Central memory CD8-positive, alpha-beta T cell (primary cell): ENCODE results near the gene ATF6B.
A peak's percentile ranks its signal among the peaks of the same experiment; 100 is the strongest.
"Not testable (repeated sequence)": the region's sequence is repeated elsewhere in the genome, so short reads cannot be mapped to it uniquely, and the experiment has no call there.

Experiments used
- ATAC-seq: fragments of 150-1000 bp; cut with Tn5 transposase; replicated peaks from 2 replicates; pipeline ENCODE4 v1.10.0; 2022; ENCODE audit warnings: mild to moderate bottlenecking, moderate FRiP score, moderate number of reproducible peaks; ENCODE audit not compliant: poor library complexity, severe bottlenecking; ENCODE audit errors: extremely low read depth
- DNase-seq, 2 donors: peaks; one replicate each; pipeline ENCODE4 v3.0.0; 2021; ENCODE audit warnings: low spot score in 2 of 2
- H3K27ac Mint-ChIP-seq: one replicate; pipeline ENCODE4 v1.8.0; 2022; ENCODE audit warnings: low read depth, mild to moderate bottlenecking, moderate library complexity, mixed read lengths
- H3K27me3 Mint-ChIP-seq: one replicate; pipeline ENCODE4 v1.8.0; 2022; ENCODE audit warnings: mixed read lengths
- H3K36me3 Mint-ChIP-seq: one replicate; pipeline ENCODE4 v1.8.0; 2022; ENCODE audit warnings: mild to moderate bottlenecking, moderate library complexity, mixed read lengths; ENCODE audit not compliant: insufficient read depth
- H3K4me1 Mint-ChIP-seq: one replicate; pipeline ENCODE4 v1.8.0; 2022; ENCODE audit warnings: mixed read lengths
- H3K4me3 Mint-ChIP-seq: one replicate; pipeline ENCODE4 v1.8.0; 2022; ENCODE audit warnings: mild to moderate bottlenecking, moderate library complexity, mixed read lengths
- H3K9me3 Mint-ChIP-seq: one replicate; pipeline ENCODE4 v1.8.0; 2022; ENCODE audit warnings: mixed read lengths

The ATF6B gene

DNA sequence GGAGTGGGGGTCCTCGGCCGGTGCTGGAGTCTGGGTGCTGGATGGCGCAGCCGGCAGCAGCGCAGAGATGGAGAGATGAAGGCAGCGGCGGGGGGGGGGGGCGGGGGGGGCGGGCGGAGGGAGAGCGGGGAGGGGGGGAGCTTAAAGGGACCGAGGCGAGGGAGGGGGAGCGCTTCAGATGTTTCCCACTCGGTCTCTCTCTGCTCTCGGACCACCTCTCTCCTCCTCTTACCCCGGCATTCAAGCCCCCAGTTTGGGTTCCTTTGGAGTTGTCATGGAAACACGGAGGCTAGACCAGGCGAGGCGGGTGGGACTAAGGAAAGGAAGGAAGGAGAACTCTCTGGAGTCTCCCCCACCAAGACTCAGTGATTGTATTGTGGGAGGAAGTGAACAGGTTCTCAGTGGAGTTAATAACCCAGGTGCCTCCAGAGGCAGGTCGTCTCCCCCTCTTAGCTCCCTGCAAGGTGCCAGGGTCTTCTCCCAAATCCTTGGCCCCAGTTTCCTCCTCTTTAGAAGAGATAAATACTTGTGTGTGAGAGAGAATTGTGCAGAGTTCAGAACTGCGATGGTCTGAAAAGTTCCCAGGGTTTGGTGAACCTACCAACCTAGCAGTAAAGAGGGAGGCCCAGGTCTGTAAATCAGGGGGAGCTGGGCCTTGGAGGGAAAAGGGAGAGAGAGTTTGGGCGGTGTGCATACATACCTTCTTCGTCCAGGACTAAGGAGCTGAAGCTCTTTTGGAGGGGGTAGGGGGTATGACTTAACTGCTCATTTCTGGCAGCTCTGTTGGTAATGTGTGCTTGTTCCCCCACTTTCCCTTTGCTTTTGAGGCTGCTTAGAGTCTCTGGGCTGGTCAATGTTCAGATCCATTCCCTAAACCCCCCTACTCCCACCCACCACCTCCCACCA lies 24.1 kb upstream of the ATF6B start, which contains the start of gene PRRT1:
Gene PRRT1, minus strand, starts transcription at position 77 of the 906 bp plus-strand sequence. CDS start 112 bp downstream, outside the sequence.
- peak within 1 kb of the TSS; percentile 87 for H3K4me3 Mint-ChIP-seq

DNA sequence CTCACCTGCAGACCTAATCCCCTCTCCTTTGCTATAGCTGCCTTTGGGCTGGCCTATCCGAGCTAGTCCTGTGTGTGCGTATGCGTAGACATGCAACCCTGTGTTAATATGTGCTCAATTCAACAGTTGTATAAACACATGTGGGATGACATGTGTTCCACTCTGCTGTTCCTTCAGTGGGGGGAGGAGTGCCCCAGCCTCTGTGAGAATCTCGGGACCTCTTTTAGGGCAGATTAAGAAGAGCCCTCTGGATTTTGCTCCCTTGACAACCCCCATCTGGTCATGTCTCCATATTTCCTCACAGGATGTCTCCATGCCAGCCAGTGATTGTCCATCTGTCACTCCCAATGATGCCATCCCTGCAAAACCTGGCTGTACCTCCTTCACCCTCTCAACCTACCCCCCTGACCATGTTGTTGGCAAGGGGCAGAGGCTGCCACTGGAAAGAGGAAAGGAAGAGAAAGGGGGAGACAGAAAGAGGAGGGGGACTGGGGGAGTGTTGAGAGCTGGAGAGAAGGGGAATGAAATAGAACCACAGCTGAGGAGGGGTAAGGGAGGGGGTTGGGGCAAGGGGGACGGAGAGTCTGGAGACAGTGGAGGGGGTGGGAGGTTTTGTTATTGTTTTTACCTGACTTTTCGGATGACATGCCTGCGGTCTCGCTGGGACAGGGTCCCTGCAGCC lies 23.3 kb upstream of the ATF6B start:
- DNase-seq (no peak), ATAC-seq (no peak)
- H3K4me3 Mint-ChIP-seq, result peak overlapping the region; percentile 5
- peaks cover 68% of the 10 kb centered on the region for H3K4me1 Mint-ChIP-seq
- no peak overlapping the region for H3K27ac Mint-ChIP-seq
- no peaks in the 10 kb centered on the region for H3K9me3 Mint-ChIP-seq
- H3K36me3 Mint-ChIP-seq, result peaks cover 12% of the 10 kb centered on the region
- peaks cover 50% of the 10 kb centered on the region for H3K27me3 Mint-ChIP-seq

More for the DNA sequence above, 24.1 kb upstream of the ATF6B start, which contains the start of gene PRRT1:
- Mint-ChIP-seq H3K27ac (peak within 1 kb of the TSS; percentile 83), H3K27me3 (peaks cover 42% of the 10 kb centered on the region), H3K4me1 (peaks cover 68% of the 10 kb centered on the region), H3K9me3 (no peaks in the 10 kb centered on the region), H3K36me3 (peaks cover 12% of the 10 kb centered on the region)
- DNase-seq, result no peak
- ATAC-seq, result no peak

DNA sequence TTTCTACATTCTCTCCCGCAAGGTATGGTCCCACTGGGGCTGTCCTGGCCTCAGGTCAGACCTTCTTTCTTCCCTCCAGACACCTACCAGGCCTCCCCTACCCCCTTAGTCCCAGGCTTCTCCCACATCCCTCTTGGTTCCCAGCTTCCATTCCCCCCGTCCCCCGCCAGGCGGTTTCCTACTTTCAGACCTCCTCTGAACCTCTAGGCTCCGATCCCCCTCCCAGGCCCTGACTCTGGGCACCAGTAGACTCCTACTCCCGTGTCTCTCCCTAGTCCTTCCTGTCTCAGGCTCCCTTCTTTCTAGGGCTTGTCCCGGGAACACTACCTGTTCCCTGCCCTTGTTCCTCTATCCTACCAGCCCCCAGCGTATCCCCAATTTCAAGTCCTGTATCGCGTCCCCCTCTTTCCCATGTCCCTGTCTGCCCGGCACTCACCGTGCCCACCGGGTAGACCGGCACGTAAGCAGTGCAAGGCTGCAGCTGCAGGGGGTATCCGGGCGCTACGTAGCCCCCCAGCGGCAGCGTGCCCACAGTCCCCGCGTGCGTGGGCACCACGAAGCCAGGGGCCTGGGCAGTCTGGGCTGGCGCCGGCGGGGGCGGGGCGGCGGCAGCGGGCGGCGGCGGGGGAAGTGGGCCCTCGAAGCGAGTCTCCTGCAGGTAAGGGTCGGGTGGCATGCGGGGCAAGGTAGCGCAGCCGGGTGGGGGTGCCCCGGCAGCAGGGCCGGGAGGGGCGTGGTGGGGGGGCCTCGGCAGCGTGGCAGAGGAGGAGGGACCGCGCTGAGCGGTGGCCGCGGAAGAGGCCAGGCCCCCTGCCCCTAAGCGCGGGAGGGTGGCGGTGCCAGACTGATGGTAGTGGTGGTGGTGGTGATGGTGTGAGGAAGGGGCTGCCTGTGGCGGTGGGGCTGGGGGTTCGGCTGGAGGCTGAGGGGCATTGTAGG lies 22.2 kb upstream of the ATF6B start:
- no peak for DNase-seq
- no peak for ATAC-seq
- peaks cover 58% of the 10 kb centered on the region for H3K27me3 Mint-ChIP-seq
- H3K9me3 Mint-ChIP-seq, result no peaks in the 10 kb centered on the region
- H3K36me3 Mint-ChIP-seq, result peaks cover 12% of the 10 kb centered on the region
- H3K27ac Mint-ChIP-seq, result no peak overlapping the region
- no peak overlapping the region for H3K4me3 Mint-ChIP-seq
- H3K4me1 Mint-ChIP-seq, result peaks cover 62% of the 10 kb centered on the region

DNA sequence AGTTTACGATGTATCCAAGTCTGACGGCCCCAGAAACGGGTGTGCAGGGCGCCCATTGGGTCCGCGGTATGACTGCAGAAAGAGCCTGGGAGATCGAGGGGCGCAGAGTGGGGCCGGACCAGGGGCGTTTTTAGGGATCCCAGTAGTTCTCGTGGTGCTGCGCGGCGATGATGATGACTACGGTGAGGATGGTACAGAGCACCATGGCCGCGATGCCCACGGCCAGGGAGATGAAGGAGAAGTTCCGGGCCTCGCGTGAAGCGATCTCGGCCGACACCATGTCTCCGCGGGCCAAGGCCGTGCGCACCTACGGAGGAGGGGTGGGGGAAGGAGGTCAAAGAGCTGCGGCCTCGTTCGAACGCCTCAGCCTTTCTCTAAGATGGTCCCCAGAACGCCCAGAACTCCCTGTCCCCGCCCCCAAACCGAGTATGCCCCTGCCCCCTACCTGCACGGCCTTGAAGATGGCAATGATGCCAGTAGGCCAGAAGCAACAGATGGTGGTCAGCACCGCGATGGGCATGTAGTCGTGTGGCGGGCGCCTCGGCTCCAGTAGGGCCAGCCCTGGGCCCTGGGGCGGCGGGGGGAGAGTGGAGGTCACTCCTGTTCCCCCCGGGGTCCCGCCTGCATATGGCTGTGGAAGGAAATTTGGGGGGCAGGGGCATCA lies 21.2 kb upstream of the ATF6B start:
- Mint-ChIP-seq H3K4me1 (peaks cover 52% of the 10 kb centered on the region), H3K36me3 (peaks cover 9% of the 10 kb centered on the region), H3K4me3 (peak overlapping the region; percentile 76), H3K9me3 (no peaks in the 10 kb centered on the region), H3K27me3 (peaks cover 58% of the 10 kb centered on the region), H3K27ac (peak overlapping the region; percentile 82)
- no peak for DNase-seq
- ATAC-seq, result no peak

DNA sequence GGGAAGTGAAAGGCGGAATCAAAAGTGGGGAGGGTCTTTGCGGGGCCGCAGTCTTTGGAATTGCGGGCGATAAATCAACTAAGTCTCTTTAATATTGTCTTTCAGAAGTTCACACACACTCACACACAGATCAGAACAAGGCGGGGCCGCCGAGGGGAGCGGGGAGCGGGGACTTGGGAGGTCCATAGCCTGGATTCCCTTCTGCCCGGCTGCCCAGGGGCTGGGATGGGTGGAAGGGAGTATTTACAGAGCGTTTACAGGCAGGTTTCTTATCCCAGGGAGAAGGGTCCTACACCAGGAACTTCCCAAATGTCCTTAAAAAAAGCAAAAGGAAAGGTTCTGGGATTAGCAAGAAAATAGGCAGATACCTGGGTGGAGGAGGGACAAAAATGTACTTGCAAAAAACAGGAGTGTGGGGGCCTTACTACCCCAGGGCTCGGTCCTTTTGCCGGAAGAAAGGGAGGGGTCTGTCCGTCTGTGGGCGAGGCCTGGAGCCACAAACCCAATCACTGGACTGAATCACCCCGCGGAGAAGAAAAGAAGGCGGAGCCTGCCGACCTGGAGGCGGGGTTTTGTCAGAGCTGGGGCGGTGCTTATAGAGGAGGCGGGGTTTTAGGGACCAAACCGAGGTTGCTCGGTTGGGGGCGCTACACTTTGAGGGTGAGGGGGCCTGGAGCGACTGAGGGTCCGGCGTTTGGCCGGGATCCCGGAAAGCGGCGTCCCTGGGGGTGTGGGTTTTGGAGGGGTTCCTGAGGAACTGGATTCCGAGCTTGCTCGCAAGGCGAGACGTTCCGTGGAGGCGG lies 20.4 kb upstream of the ATF6B start:
- Mint-ChIP-seq H3K36me3 (peaks cover 5% of the 10 kb centered on the region), H3K27me3 (peaks cover 58% of the 10 kb centered on the region), H3K4me1 (peaks cover 45% of the 10 kb centered on the region), H3K27ac (peak overlapping the region; percentile 82), H3K4me3 (peak overlapping the region; percentile 76), H3K9me3 (no peaks in the 10 kb centered on the region)
- DNase-seq (peak; percentile 54 to 59), ATAC-seq (peak; percentile 55)

DNA sequence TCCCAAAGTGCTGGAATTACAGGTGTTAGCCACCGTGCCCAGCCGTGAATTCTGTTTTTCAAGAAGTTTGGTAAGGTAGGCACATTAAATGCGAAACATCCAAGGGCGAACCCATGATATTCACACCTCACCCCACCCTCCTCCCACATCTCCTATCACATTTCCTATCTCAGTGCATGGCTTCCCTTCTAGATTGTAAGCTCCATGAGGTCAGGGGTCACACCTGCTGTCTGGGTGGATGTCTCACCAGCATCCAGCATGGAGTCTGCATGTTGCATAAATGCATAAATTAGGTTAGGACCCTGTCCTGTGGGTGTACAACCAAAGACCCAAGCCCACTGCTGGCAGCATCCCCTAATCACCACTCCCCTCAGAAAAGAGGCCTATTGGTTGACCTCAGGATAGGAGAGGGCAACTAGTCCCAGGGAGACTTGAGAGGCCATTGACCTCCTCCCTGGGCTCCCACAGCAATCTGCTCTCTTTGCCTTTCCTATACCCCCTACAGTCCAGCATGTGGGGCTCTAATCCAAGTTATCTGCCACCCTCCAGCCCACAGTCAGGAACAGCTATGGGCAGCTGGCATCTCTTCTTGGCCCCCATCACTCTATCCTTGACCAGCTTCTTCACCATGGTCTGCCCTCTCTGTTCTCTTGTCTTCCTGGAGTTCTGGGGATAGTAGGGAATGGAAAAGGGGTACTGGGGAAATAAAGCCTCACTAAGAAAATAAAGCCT lies 19.5 kb upstream of the ATF6B start:
- peaks cover 58% of the 10 kb centered on the region for H3K27me3 Mint-ChIP-seq
- peaks cover 5% of the 10 kb centered on the region for H3K36me3 Mint-ChIP-seq
- no peak for ATAC-seq
- no peaks in the 10 kb centered on the region for H3K9me3 Mint-ChIP-seq
- H3K4me3 Mint-ChIP-seq, result no peak overlapping the region
- no peak for DNase-seq
- peaks cover 37% of the 10 kb centered on the region for H3K4me1 Mint-ChIP-seq
- H3K27ac Mint-ChIP-seq, result no peak overlapping the region

DNA sequence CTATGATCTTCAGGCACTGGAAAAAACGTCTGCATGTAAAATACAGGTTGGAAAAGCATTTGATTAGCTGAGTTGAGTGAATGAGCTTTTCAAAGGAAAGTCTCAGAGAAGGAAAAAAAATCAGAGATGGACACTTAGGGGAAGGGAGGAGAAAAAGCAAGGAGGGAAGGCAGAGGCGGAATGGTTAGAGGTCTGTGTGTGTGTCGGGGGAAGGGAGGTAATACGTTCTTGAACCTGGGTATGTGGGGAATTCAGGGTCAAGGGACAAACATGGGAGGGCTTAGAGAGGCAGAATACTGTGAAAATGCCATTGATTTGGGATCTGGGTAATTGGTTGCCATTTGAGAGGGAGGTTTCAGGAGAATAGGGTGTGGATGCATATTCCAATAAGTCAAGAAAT lies 18.6 kb upstream of the ATF6B start:
- Mint-ChIP-seq H3K36me3 (peaks cover 5% of the 10 kb centered on the region), H3K27me3 (peaks cover 63% of the 10 kb centered on the region), H3K27ac (no peak overlapping the region), H3K9me3 (no peaks in the 10 kb centered on the region), H3K4me1 (peaks cover 30% of the 10 kb centered on the region), H3K4me3 (no peak overlapping the region)
- ATAC-seq (no peak), DNase-seq (no peak)

DNA sequence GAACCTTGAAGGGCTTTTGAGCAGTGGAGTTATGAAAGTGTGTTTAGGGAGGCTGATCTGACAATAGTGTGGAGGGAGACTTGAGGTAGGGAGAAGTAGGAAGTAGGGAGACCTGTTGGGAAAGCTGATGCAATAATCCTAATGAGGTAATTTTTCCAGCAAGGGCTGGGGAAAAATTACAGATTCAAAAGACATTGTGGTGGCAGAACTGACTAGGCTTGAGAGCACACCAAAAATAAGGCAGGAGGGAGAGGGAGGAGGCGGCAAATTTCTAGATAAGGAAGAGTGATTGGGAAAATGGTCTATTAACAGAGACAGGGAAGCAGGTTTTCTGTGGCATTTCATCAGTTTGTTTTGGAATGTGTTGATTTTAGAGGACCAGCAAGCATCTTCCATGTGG lies 18.2 kb upstream of the ATF6B start:
- H3K4me1 Mint-ChIP-seq, result peaks cover 26% of the 10 kb centered on the region
- H3K4me3 Mint-ChIP-seq, result no peak overlapping the region
- ATAC-seq, result no peak
- DNase-seq, result no peak
- H3K36me3 Mint-ChIP-seq, result peaks cover 5% of the 10 kb centered on the region
- no peaks in the 10 kb centered on the region for H3K9me3 Mint-ChIP-seq
- no peak overlapping the region for H3K27ac Mint-ChIP-seq
- peaks cover 64% of the 10 kb centered on the region for H3K27me3 Mint-ChIP-seq

DNA sequence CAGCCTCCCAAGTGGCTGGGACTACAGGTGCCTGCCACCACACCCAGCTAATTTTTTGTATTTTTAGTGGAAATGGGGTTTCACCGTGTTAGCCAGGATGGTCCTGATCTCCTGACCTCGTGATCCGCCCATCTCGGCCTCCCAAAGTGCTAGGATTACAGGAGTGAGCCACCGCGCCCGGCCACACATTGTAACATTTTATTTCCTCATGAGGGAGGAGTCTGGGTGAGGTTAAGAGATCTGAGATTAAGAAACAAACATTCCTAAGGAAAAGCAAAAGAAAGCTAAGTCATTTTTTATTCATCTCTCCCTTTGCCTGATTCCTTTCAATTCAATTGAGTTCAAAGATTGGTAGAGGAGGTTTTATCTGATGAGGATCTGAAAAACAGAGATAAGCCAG lies 16.2 kb upstream of the ATF6B start:
- H3K27ac Mint-ChIP-seq, H3K36me3 Mint-ChIP-seq, H3K9me3 Mint-ChIP-seq, H3K4me3 Mint-ChIP-seq, ATAC-seq, DNase-seq: not testable (repeated sequence)
- peaks cover 20% of the 10 kb centered on the region for H3K4me1 Mint-ChIP-seq
- H3K27me3 Mint-ChIP-seq, result peaks cover 43% of the 10 kb centered on the region

DNA sequence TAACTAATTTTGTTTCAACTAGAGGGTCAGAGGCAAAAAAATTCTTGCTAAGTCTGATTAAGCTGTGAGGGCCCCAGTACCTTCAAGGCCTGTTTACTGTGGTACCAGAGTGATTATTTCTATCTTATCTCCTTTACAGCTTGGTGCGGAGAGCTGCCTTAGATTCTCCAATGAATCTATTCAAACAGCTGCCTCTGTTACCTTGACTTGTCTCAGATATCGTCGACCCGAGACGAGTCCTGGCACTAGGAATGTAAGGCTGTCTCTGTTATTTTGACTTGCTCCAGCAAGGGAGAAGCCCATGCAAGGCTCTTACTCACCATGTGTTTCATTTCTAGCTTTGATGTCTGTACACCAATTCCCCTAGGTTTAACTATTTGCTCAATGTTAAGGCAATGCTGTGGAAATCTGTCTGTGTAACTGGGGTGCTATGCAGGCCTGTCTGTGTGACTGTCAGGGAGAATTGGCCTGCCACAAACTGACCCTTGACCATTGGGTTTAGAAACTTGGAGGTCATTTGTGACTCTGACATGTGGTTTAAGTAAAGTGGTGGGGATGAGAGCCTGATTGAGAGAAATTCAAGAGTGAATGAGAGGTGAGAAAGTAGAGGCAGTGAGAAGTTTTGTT lies 12.5 kb upstream of the ATF6B start:
- ATAC-seq (no peak), DNase-seq (no peak)
- H3K27me3 Mint-ChIP-seq, result peaks cover 9% of the 10 kb centered on the region
- H3K27ac Mint-ChIP-seq, result no peak overlapping the region
- no peaks in the 10 kb centered on the region for H3K9me3 Mint-ChIP-seq
- H3K36me3 Mint-ChIP-seq, result no peaks in the 10 kb centered on the region
- no peaks in the 10 kb centered on the region for H3K4me1 Mint-ChIP-seq
- H3K4me3 Mint-ChIP-seq, result no peak overlapping the region
